ENCODE measurements around the gene APOA4.

GRCh38 chr11:116822575-116822974 lies 529 bp downstream of the APOA4 start:
- TF ChIP-seq POLR2A (IDR thresholded peaks at IDR 0.05) (no peak), EP300 (IDR thresholded peaks at IDR 0.05) (no peak)

Data from tibial nerve (tissue), 3 donors.